Thyroid gland (tissue), 4 donors: ENCODE measurements around the gene DUSP5. TPM values are rescaled to one million over a fixed set of nuclear protein-coding genes. Genes with fewer than 3 reads are reported as not detected.

ENCODE experiments used
- DNase-seq, 2 donors: peaks; one replicate each; pipeline ENCODE4 v3.0.0-alpha.2; 2019
- H3K27ac ChIP-seq, 3 donors: fragments of 200-600 bp; sonication (generic); 1 replicate in 2 of 3; 2 replicates in 1 of 3; pipeline ENCODE4 v1.5.1; 2016 to 2019; ENCODE audit warnings: mild to moderate bottlenecking in 1 of 3, moderate library complexity in 1 of 3
- H3K27me3 ChIP-seq: fragments of 200-600 bp; sonication (generic); one replicate; pipeline ENCODE4 v1.5.1; 2019
- H3K36me3 ChIP-seq, 2 donors: fragments of 200-600 bp; sonication (generic); one replicate each; pipeline ENCODE4 v1.5.1; 2016 to 2019
- H3K4me1 ChIP-seq, 2 donors: fragments of 200-600 bp; sonication (generic); one replicate each; pipeline ENCODE4 v1.5.1; 2017 to 2019
- H3K4me3 ChIP-seq, 3 donors: fragments of 200-600 bp; sonication (generic); replicated peaks in 1 of 3; 1 replicate in 2 of 3; 2 replicates in 1 of 3; pipeline ENCODE4 v1.5.1; 2016; ENCODE audit warnings: mild to moderate bottlenecking in 1 of 3
- H3K9me3 ChIP-seq: fragments of 200-600 bp; sonication (generic); one replicate; pipeline ENCODE4 v1.5.1; 2017
- CTCF ChIP-seq, 6 experiments: fragments of 200-600 bp in 3 of 6; fragments of 450-650 bp in 3 of 6; sonication (generic) in 3 of 6; IDR thresholded peaks; one replicate each; pipeline ENCODE4 v1.5.1; 2016 to 2019; ENCODE audit warnings: antibody characterized with exemption in 6 of 6, mild to moderate bottlenecking in 2 of 6, inconsistent platforms in 1 of 6, moderate library complexity in 1 of 6
- POLR2A ChIP-seq, 2 donors: fragments of 450-650 bp; IDR thresholded peaks; one replicate each; pipeline ENCODE4 v1.6.1; 2017; ENCODE audit warnings: antibody characterized with exemption in 2 of 2, mild to moderate bottlenecking in 2 of 2, moderate library complexity in 1 of 2
- whole genome bisulfite sequencing, 2 donors: methylation state at CpG; one replicate each; pipeline ENCODE4 v1.1.5; 2017; 5-methylcytosine and 5-hydroxymethylcytosine counted together
- intact Hi-C: fragments of 100-400 bp; cut with DNase I; formaldehyde crosslinking; loops from one replicate; pipeline ENCODE4 v1.15.1; 2023
- total RNA-seq, 4 donors: library from RNA; depleted of rRNA; stranded (reverse); fragments of >200 nt; gene quantifications; one replicate each; pipeline ENCODE4 v1.2.3, GENCODE V29; 2016

The DUSP5 gene
- total RNA-seq, 4 donors from 2014 or later: 2.1 to 14.2 (median 7.1) TPM

GRCh38 chr10:110481919-110482318 lies 15.8 kb upstream of the DUSP5 start:
- intact Hi-C loops: no loop called here
- 88 to 92% methylated on average over 1 of the region's 1 CpG for WGBS, 2 donors
- no peak for TF ChIP-seq POLR2A (IDR thresholded peaks at IDR 0.05)
- no peak for TF ChIP-seq CTCF (IDR thresholded peaks at IDR 0.05)

GRCh38 chr10:110483633-110484032 lies 14.1 kb upstream of the DUSP5 start:
- Histone ChIP-seq H3K9me3 (no peaks in the 10 kb centered on the region), H3K4me1 (no peaks in the 10 kb centered on the region), H3K4me3 (no peak overlapping the region), H3K27ac (no peak overlapping the region), H3K27me3 (no peaks in the 10 kb centered on the region), H3K36me3 (no peaks in the 10 kb centered on the region)
- DNase-seq: no peak
- no peak for TF ChIP-seq CTCF (IDR thresholded peaks at IDR 0.05)
- no peak for TF ChIP-seq POLR2A (IDR thresholded peaks at IDR 0.05)
- intact Hi-C loops: no loop called here
- WGBS, 2 donors: 71 to 77% methylated on average over 2 of the region's 2 CpGs

More at GRCh38 chr10:110481919-110482318, 15.8 kb upstream of the DUSP5 start:
- Histone ChIP-seq H3K4me3 (no peak overlapping the region), H3K9me3 (no peaks in the 10 kb centered on the region), H3K4me1 (no peaks in the 10 kb centered on the region), H3K27me3 (no peaks in the 10 kb centered on the region), H3K36me3 (no peaks in the 10 kb centered on the region), H3K27ac (no peak overlapping the region)
- no peak for DNase-seq

- H3K36me3 ChIP-seq: no peaks in the 10 kb centered on the region
- H3K4me1 ChIP-seq: no peaks in the 10 kb centered on the region
- WGBS, 2 donors: 66 to 70% methylated on average over 3 of the region's 3 CpGs
- no peak overlapping the region for H3K4me3 ChIP-seq
- no peak for DNase-seq
- TF ChIP-seq CTCF (IDR thresholded peaks at IDR 0.05) (no peak), POLR2A (IDR thresholded peaks at IDR 0.05) (no peak)
- intact Hi-C loops: no loop called here
- no peaks in the 10 kb centered on the region for H3K27me3 ChIP-seq
- H3K27ac ChIP-seq: no peak overlapping the region
- no peaks in the 10 kb centered on the region for H3K9me3 ChIP-seq
These were observed 12.2 kb upstream of the DUSP5 start for GRCh38 chr10:110485541-110485940.

GRCh38 chr10:110486680-110487410 lies 10.9 kb upstream of the DUSP5 start:
- Histone ChIP-seq H3K4me3 (no peak overlapping the region), H3K9me3 (no peaks in the 10 kb centered on the region), H3K36me3 (no peaks in the 10 kb centered on the region), H3K27me3 (no peaks in the 10 kb centered on the region), H3K27ac (no peak overlapping the region), H3K4me1 (no peaks in the 10 kb centered on the region)
- 74% methylated on average over 11 of the region's 11 CpGs for WGBS, 2 donors
- DNase-seq: no peak
- intact Hi-C loops: no loop called here
- TF ChIP-seq CTCF (IDR thresholded peaks at IDR 0.05) (no peak), POLR2A (IDR thresholded peaks at IDR 0.05) (no peak)

GRCh38 chr10:110487411-110488331 lies 10.0 kb upstream of the DUSP5 start:
- WGBS, 2 donors: 64% methylated on average over 6 of the region's 6 CpGs
- Histone ChIP-seq H3K9me3 (no peaks in the 10 kb centered on the region), H3K27me3 (no peaks in the 10 kb centered on the region), H3K4me1 (no peaks in the 10 kb centered on the region), H3K36me3 (no peaks in the 10 kb centered on the region), H3K4me3 (no peak overlapping the region), H3K27ac (no peak overlapping the region)
- DNase-seq: no peak
- intact Hi-C loops: no loop called here
- TF ChIP-seq POLR2A (IDR thresholded peaks at IDR 0.05): no peak
- TF ChIP-seq CTCF (IDR thresholded peaks at IDR 0.05): no peak
